WTC11 (cell line): ENCODE data around the gene ZBTB47. TPM values are rescaled to one million over a fixed set of nuclear protein-coding genes. Genes with fewer than 3 reads are reported as not detected.
A peak's percentile ranks its signal among the peaks of the same experiment; 100 is the strongest.

Experiments used
- ATAC-seq: fragments of 200-7000 bp; cut with Tn5 transposase; 2 replicates; pipeline ENCODE4 v1.10.0; 2021; ENCODE audit warnings: mild to moderate bottlenecking, moderate library complexity
- CTCF ChIA-PET: fragments of 300-600 bp; sonication (Branson Sonifier 250); formaldehyde crosslinking; loops from one replicate; lab custom pipeline; 2021; ENCODE audit warnings: antibody characterized with exemption; lab: Charles Lee
- POLR2A ChIA-PET: fragments of 350-600 bp; sonication (Branson Sonifier 250); formaldehyde crosslinking; loops from one replicate; lab custom pipeline; 2021; ENCODE audit warnings: antibody characterized with exemption; lab: Charles Lee
- DNase-seq: peaks from one replicate; pipeline ENCODE4 v3.0.0; 2021; ENCODE audit warnings: low spot score
- H3K27ac Mint-ChIP-seq: 2 replicates; pipeline ENCODE4 v1.8.0; 2021; ENCODE audit warnings: mixed read lengths
- H3K27me3 Mint-ChIP-seq: 2 replicates; pipeline ENCODE4 v1.8.0; 2021; ENCODE audit warnings: low read depth, mild to moderate bottlenecking, moderate library complexity, mixed read lengths
- H3K36me3 Mint-ChIP-seq: 2 replicates; pipeline ENCODE4 v1.8.0; 2021; ENCODE audit warnings: mixed read lengths
- H3K4me1 Mint-ChIP-seq: 2 replicates; pipeline ENCODE4 v1.8.0; 2022; ENCODE audit warnings: mixed read lengths
- H3K4me3 Mint-ChIP-seq: 2 replicates; pipeline ENCODE4 v1.8.0; 2021; ENCODE audit warnings: mild to moderate bottlenecking, moderate library complexity, mixed read lengths
- H3K9me3 Mint-ChIP-seq: 2 replicates; pipeline ENCODE4 v1.8.0; 2021; ENCODE audit warnings: mixed read lengths
- E2F4 ChIP-seq: sonication (generic); formaldehyde crosslinking; IDR thresholded peaks from 2 replicates; pipeline ENCODE4 v1.8.1; 2022; ENCODE audit warnings: low read depth, mild to moderate bottlenecking, moderate library complexity, missing genetic modification reagents, borderline replicate concordance
- HMGA2 ChIP-seq: fragments of 250-450 bp; sonication (Bioruptor Pico); IDR thresholded peaks from 2 replicates; pipeline ENCODE4 v1.4.0; 2021; ENCODE audit warnings: mild to moderate bottlenecking, moderate library complexity
- NR2C2 ChIP-seq: sonication (generic); formaldehyde crosslinking; IDR thresholded peaks from 2 replicates; pipeline ENCODE4 v1.8.0; 2022; ENCODE audit warnings: mild to moderate bottlenecking, missing genetic modification reagents
- PREB ChIP-seq: sonication (generic); formaldehyde crosslinking; IDR thresholded peaks from 2 replicates; pipeline ENCODE4 v1.8.1; 2022; ENCODE audit warnings: mild to moderate bottlenecking, missing genetic modification reagents, moderate library complexity, borderline replicate concordance
- USF2 ChIP-seq: sonication (generic); formaldehyde crosslinking; IDR thresholded peaks from 2 replicates; pipeline ENCODE4 v1.8.1; 2023; ENCODE audit warnings: mild to moderate bottlenecking, missing genetic modification reagents, moderate library complexity
- ZBTB21 ChIP-seq: sonication (generic); formaldehyde crosslinking; IDR thresholded peaks from 2 replicates; pipeline ENCODE4 v1.8.1; 2023; ENCODE audit warnings: mild to moderate bottlenecking, missing genetic modification reagents, borderline replicate concordance
- ZNF512 ChIP-seq: sonication (generic); formaldehyde crosslinking; IDR thresholded peaks from 2 replicates; pipeline ENCODE4 v1.8.1; 2022; ENCODE audit warnings: missing genetic modification reagents, borderline replicate concordance
- total RNA-seq: library from RNA; stranded (reverse); gene quantifications from 3 replicates; pipeline ENCODE4 v1.2.3, GENCODE V29; 2021
- TF ChIP-seq, protein P1 (sequence below): sonication (generic); formaldehyde crosslinking; IDR thresholded peaks from 2 replicates; pipeline ENCODE4 v1.8.1; 2023; ENCODE audit warnings: mild to moderate bottlenecking, missing genetic modification reagents
- TF ChIP-seq, protein P2 (sequence below): sonication (generic); formaldehyde crosslinking; IDR thresholded peaks from 2 replicates; pipeline ENCODE4 v1.8.0; 2022; ENCODE audit warnings: missing genetic modification reagents
- TF ChIP-seq, protein P3 (sequence below): fragments of 250-450 bp; sonication (Bioruptor Pico); conservative IDR thresholded peaks from 2 replicates; pipeline ENCODE4 v1.9.0; 2021; ENCODE audit warnings: mild to moderate bottlenecking
- TF ChIP-seq, protein P4 (sequence below): fragments of 200-600 bp; IDR thresholded peaks from 2 replicates; pipeline ENCODE4 v1.8.0; 2022; ENCODE audit warnings: antibody characterized with exemption

Gene ZBTB47
- total RNA-seq, 1 experiment from 2014 or later, result 5.2 TPM

GRCh38 chr3:42660131-42660715, 6.7 kb downstream of the ZBTB47 start:
- no peaks in the 10 kb centered on the region for H3K27me3 Mint-ChIP-seq
- TF ChIP-seq ZNF512 (CRISPR knock-in tag) (no peak), PREB (no peak)
- no peak overlapping the region for H3K4me3 Mint-ChIP-seq
- ChIA-PET CTCF (interaction anchor here (1.0 to 2.6 kb wide), 7 partner anchors 17 to 103 kb away, joined by 3 to 24 read pairs (median 5); no protein-coding TSS in a partner anchor), POLR2A (no interaction called here)
- H3K4me1 Mint-ChIP-seq, result peaks cover 17% of the 10 kb centered on the region
- peak overlapping the region; percentile 17; the same call in 1 of the 2 replicates for H3K27ac Mint-ChIP-seq
- DNase-seq (no peak), ATAC-seq (no peak)
- H3K9me3 Mint-ChIP-seq, result no peaks in the 10 kb centered on the region
- no peaks in the 10 kb centered on the region; the same call in 1 of the 2 replicates for H3K36me3 Mint-ChIP-seq

GRCh38 chr3:42660898-42661297, 7.4 kb downstream of the ZBTB47 start:
- POLR2A ChIA-PET, result no interaction called here
- Mint-ChIP-seq H3K27ac (no peak overlapping the region), H3K9me3 (no peaks in the 10 kb centered on the region), H3K4me1 (peaks cover 10% of the 10 kb centered on the region; the same call in 1 of the 2 replicates), H3K27me3 (no peaks in the 10 kb centered on the region), H3K4me3 (no peak overlapping the region), H3K36me3 (no peaks in the 10 kb centered on the region; the same call in 1 of the 2 replicates)
- TF ChIP-seq, protein P1, sequence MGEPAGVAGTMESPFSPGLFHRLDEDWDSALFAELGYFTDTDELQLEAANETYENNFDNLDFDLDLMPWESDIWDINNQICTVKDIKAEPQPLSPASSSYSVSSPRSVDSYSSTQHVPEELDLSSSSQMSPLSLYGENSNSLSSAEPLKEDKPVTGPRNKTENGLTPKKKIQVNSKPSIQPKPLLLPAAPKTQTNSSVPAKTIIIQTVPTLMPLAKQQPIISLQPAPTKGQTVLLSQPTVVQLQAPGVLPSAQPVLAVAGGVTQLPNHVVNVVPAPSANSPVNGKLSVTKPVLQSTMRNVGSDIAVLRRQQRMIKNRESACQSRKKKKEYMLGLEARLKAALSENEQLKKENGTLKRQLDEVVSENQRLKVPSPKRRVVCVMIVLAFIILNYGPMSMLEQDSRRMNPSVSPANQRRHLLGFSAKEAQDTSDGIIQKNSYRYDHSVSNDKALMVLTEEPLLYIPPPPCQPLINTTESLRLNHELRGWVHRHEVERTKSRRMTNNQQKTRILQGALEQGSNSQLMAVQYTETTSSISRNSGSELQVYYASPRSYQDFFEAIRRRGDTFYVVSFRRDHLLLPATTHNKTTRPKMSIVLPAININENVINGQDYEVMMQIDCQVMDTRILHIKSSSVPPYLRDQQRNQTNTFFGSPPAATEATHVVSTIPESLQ (CRISPR knock-in tag), result no peak
- TF ChIP-seq ZBTB21 (CRISPR knock-in tag) (no peak), E2F4 (CRISPR knock-in tag) (no peak), USF2 (CRISPR knock-in tag) (no peak)
- TF ChIP-seq, protein P2, sequence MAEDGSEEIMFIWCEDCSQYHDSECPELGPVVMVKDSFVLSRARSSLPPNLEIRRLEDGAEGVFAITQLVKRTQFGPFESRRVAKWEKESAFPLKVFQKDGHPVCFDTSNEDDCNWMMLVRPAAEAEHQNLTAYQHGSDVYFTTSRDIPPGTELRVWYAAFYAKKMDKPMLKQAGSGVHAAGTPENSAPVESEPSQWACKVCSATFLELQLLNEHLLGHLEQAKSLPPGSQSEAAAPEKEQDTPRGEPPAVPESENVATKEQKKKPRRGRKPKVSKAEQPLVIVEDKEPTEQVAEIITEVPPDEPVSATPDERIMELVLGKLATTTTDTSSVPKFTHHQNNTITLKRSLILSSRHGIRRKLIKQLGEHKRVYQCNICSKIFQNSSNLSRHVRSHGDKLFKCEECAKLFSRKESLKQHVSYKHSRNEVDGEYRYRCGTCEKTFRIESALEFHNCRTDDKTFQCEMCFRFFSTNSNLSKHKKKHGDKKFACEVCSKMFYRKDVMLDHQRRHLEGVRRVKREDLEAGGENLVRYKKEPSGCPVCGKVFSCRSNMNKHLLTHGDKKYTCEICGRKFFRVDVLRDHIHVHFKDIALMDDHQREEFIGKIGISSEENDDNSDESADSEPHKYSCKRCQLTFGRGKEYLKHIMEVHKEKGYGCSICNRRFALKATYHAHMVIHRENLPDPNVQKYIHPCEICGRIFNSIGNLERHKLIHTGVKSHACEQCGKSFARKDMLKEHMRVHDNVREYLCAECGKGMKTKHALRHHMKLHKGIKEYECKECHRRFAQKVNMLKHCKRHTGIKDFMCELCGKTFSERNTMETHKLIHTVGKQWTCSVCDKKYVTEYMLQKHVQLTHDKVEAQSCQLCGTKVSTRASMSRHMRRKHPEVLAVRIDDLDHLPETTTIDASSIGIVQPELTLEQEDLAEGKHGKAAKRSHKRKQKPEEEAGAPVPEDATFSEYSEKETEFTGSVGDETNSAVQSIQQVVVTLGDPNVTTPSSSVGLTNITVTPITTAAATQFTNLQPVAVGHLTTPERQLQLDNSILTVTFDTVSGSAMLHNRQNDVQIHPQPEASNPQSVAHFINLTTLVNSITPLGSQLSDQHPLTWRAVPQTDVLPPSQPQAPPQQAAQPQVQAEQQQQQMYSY (CRISPR knock-in tag), result no peak
- CTCF ChIA-PET, result interaction anchor here (0.6 to 2.6 kb wide), 13 partner anchors 9 to 170 kb away, joined by 3 to 24 read pairs (median 4); no protein-coding TSS in a partner anchor
- ATAC-seq (peak; percentile 57), DNase-seq (no peak)

DNA sequence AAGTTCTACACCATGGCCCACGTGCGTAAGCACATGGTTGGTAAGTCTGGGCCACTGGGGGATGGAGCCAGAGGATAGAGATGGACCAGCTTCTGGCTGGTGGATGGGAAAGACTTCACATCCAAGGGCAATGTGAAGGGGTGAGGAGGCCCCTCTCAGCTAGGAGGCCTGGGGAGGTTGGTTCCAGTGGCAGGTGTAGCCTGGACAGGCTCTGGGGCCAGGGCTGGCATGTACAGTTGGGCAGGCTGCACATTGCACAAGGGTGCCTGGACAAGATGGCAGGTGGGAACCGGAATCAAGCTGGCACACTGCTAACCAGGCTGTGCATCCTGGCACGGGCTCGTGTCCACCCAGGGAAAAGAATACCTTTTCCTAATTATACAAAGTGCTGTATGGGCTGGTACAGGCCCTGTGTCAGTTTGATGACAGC, 8.1 kb downstream of the ZBTB47 start:
- H3K9me3 Mint-ChIP-seq, result no peaks in the 10 kb centered on the region
- H3K36me3 Mint-ChIP-seq, result no peaks in the 10 kb centered on the region; the same call in 1 of the 2 replicates
- no peak overlapping the region for H3K4me3 Mint-ChIP-seq
- ATAC-seq, result no peak
- peaks cover 4% of the 10 kb centered on the region; the same call in 1 of the 2 replicates for H3K4me1 Mint-ChIP-seq
- POLR2A ChIA-PET, result no interaction called here
- no peak for DNase-seq
- CTCF ChIA-PET, result interaction anchor here (0.6 to 2.6 kb wide), 13 partner anchors 9 to 169 kb away, joined by 3 to 24 read pairs (median 4); no protein-coding TSS in a partner anchor
- no peaks in the 10 kb centered on the region for H3K27me3 Mint-ChIP-seq
- 0 out of 2 replicates have a peak overlapping the region, but pooled peaks have one; percentile 11 for H3K27ac Mint-ChIP-seq
- TF ChIP-seq NR2C2, result no peak
- TF ChIP-seq, protein P3, sequence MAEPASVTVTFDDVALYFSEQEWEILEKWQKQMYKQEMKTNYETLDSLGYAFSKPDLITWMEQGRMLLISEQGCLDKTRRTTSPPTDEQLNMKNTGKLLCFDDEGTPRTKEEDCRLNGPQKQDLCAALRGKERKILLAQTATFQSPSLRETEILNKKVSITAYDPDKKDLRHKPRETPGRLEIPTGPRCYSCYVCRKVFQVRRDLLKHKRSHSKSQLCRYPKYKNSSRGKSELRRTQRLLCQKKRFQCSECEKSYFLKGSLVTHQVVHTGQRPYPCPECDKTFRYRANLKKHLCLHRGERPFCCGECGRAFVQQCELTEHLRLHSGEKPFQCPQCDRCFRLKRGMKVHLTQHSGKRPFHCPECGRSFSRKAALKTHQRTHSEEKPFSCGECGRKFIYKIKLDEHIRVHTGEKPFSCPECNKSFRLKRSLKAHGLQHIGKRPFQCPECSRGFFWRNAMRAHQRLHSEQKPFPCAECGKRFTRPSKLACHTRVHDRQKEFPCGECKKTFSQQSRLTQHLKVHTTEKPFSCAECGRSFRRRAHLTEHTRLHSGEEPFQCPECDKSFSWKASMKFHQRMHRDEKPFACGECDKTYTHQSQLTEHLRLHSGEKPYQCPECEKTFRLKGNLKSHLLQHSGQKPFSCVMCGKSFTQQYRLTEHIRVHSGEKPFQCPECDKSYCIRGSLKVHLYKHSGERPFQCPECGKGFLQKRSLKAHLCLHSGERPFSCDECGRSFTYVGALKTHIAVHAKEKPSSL (CRISPR knock-in tag), result no peak
- TF ChIP-seq, protein P4, sequence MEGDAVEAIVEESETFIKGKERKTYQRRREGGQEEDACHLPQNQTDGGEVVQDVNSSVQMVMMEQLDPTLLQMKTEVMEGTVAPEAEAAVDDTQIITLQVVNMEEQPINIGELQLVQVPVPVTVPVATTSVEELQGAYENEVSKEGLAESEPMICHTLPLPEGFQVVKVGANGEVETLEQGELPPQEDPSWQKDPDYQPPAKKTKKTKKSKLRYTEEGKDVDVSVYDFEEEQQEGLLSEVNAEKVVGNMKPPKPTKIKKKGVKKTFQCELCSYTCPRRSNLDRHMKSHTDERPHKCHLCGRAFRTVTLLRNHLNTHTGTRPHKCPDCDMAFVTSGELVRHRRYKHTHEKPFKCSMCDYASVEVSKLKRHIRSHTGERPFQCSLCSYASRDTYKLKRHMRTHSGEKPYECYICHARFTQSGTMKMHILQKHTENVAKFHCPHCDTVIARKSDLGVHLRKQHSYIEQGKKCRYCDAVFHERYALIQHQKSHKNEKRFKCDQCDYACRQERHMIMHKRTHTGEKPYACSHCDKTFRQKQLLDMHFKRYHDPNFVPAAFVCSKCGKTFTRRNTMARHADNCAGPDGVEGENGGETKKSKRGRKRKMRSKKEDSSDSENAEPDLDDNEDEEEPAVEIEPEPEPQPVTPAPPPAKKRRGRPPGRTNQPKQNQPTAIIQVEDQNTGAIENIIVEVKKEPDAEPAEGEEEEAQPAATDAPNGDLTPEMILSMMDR, result no peak
- TF ChIP-seq HMGA2 (CRISPR knock-in tag), result no peak
